ENCODE results near the gene CEP72. TPM values are rescaled to one million over a fixed set of nuclear protein-coding genes. Genes with fewer than 3 reads are reported as not detected.
"Not testable (repeated sequence)": the region's sequence is repeated elsewhere in the genome, so short reads cannot be mapped to it uniquely, and the experiment has no call there.

The CEP72 gene
- polyA plus RNA-seq, 3 donors = 1.5 to 2.9 (median 2.6) TPM

GRCh38 chr5:577800-578199 lies 34.3 kb upstream of the CEP72 start:
- no peak overlapping the region for H3K27ac ChIP-seq (ENCODE audit: low read depth, low read length)

DNA sequence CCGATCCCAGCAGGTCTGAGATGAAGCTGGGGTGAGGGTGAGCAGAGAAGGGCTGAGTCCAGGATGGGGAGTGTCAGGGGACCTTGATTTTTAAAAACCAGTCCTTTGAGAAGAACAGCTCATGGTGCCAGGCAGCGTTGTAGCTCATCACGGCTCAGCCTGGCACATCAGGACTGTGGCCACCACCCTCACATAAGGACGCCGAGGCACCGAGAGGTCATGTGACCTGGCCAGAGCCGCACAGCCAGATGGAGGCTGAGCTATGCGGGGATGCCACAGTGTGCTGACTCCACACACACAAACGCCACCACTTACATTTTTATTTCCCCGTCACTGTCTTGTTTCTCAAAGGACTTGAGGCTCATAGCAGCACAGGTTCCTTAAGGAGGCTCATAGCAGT lies 32.9 kb upstream of the CEP72 start:
- H3K27ac ChIP-seq (ENCODE audit: low read depth, low read length) = no peak overlapping the region
- 76 to 79% (median 77%) methylated on average over 10 of the region's 10 CpGs for WGBS, 3 donors

DNA sequence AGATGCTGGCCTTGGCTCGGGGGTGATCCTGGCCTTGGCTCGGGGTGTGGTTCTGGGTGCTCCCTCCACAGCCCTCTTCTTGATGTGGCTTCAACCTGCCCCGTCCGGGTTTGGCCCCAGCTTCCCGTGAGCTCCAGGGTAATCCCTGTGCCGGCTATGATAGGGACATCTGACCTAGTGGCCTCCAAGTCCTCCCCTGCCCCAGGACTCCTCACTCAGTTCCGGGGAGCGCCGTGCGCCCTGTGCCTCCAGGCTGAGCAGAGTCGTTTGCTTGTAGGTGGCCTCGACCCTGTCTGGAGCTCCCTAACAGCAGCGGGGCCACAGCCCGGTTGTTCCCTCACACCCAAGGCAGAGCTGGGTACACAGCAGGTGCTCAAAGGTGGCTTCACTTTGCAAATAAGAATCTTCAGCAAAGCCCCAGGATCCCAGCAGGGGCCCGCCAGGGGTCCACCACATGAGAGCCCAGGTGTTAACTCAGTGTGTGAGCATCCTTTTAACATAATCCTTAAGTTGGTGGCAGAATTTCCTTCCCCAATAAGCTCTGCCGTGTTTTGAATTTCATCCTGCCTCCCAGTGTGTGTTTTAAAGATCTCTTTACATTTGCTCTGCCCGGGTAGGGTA lies 32.3 kb upstream of the CEP72 start:
- H3K27ac ChIP-seq (ENCODE audit: low read depth, low read length) = no peak overlapping the region
- 41 to 59% (median 44%) methylated on average over 16 to 17 of the region's 17 CpGs for WGBS, 3 donors

- H3K27ac ChIP-seq (ENCODE audit: low read depth, low read length) = no peak overlapping the region
- WGBS, 3 donors = 48 to 58% (median 51%) methylated on average over 11 of the region's 11 CpGs
Measured at GRCh38 chr5:580436-580835, 31.7 kb upstream of the CEP72 start.

DNA sequence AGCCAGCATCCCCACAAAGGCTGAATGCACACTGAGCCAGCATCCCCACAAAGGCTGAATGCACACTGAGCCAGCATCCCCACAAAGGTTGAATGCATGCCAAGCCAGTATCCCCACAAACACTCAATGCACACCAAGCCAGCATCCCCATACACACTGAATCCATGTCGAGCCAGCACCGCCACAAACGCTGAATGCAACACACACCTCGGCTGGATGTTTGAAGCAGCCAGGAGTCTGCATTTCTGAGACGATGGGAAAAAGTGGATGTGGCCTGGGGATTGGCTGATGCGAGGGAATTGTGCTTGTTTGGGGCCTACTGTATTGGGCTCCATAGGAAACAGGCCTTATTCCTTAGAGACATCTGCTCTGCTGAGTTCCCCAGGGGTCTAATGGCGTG lies 30.9 kb upstream of the CEP72 start:
- WGBS, 3 donors = 80 to 82% (median 81%) methylated on average over 7 of the region's 7 CpGs
- no peak overlapping the region for H3K27ac ChIP-seq (ENCODE audit: low read depth, low read length)

DNA sequence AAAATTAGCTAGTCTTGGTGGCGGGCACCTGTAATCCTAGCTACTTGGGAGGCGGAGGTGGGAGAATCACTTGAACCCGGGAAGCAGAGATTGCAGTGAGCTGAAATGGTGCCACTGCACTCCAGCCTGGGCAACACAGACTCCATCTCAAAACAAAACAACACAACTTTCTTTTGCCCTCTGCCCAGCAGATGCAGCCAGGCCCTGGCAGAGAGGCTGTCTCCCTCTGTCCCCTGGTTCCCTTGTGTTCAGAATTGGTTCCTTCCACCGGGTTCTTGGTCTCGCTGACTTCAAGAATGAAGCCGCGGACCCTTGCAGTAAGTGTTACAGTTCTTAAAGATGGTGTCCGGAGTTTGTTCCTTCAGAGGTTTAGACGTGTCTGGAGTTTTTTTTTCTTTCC lies 30.2 kb upstream of the CEP72 start:
- 82 to 91% (median 88%) methylated on average over 9 of the region's 9 CpGs for WGBS, 3 donors

GRCh38 chr5:582445-582844 lies 29.7 kb upstream of the CEP72 start:
- WGBS, 3 donors = 73 to 86% (median 83%) methylated on average over 3 of the region's 3 CpGs
- not testable (repeated sequence) for H3K27ac ChIP-seq (ENCODE audit: low read depth, low read length)

More for the DNA sequence above, 30.2 kb upstream of the CEP72 start:
- no peak overlapping the region for H3K27ac ChIP-seq (ENCODE audit: low read depth, low read length)

- 84 to 92% (median 87%) methylated on average over 24 of the region's 24 CpGs for WGBS, 3 donors
- H3K27ac ChIP-seq (ENCODE audit: low read depth, low read length) = no peak overlapping the region
Measured at GRCh38 chr5:582936-583635, 29.1 kb upstream of the CEP72 start.

GRCh38 chr5:583645-584044 lies 28.5 kb upstream of the CEP72 start:
- no peak overlapping the region for H3K27ac ChIP-seq (ENCODE audit: low read depth, low read length)
- WGBS, 3 donors = 55 to 63% (median 60%) methylated on average over 2 of the region's 2 CpGs

GRCh38 chr5:584216-584615 lies 27.9 kb upstream of the CEP72 start:
- 84 to 89% (median 89%) methylated on average over 2 of the region's 2 CpGs for WGBS, 3 donors

DNA sequence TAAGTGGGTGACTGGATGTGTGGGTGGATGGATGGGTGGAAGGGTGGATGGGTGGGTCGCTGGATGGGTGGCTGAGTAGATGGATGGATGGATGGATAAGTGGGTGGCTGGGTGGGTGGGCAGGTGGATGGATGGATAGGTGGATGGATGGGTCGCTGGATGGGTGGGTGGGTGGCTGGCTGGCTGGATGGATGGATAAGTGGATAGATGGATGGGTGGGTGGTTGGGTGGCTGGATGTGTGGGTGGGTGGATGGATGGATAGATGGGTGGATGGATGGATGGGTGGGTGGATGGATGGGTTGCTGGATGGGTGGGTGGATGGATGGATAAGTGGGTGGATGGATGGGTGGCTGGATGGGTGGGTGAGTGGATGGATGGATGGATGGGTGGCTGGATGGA lies 27.3 kb upstream of the CEP72 start:
- 75 to 96% (median 90%) methylated on average over 2 of the region's 2 CpGs for WGBS, 3 donors

More at GRCh38 chr5:584216-584615, 27.9 kb upstream of the CEP72 start:
- no peak overlapping the region for H3K27ac ChIP-seq (ENCODE audit: low read depth, low read length)

DNA sequence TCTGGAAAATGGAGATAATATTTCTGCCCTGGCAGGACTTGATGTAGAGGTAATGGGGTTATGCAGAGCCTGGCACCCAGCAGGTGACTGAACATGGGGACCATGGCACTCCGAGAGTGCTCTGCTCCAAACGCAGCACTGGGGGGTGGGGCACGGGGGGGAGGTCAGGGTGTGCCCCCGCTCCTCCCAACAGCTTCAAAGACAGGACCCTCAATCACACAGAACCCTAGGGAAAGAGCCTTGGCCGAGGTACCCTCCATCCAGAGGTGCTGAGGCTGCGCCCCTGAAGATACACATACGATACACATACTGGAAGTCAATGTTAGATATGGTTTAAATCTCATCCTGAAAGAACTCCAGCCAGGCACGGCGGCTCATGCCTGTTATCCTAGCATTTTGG lies 26.6 kb upstream of the CEP72 start:
- 77 to 83% (median 81%) methylated on average over 9 of the region's 9 CpGs for WGBS, 3 donors

More for the DNA sequence above, 27.3 kb upstream of the CEP72 start:
- H3K27ac ChIP-seq (ENCODE audit: low read depth, low read length) = no peak overlapping the region

DNA sequence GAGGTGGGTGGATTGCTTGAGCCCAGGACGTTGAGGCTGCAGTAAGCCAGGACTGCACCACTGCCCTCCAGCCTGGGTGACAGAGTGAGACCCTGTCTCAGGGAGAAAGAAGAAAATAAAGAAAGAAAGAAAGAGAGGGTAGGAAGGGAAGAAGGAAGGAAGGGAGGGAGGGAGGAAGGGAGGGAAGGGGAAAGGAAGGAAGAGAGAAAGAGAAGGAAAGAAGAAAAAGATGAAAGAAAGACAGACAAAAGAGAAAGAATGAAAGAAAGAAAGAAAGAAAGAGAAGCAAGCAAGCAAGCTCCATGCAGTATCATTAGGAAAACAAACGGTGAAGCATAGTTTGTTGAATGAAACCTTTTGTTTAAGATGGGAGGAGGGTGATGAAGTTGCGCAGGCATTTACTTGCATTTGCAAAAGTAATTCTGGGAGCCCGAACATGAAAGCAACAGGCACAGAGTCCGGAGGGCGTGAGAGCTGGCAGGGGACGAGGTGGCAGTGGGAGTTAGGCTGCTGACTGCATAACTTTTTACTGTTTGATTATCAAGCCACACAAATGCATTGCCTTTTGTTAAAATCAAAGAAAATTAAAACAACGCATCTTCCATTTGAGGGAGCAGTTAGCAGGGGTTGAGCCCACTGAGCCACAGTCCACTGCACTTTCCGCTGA lies 26.0 kb upstream of the CEP72 start:
- no peak overlapping the region for H3K27ac ChIP-seq (ENCODE audit: low read depth, low read length)
- 51 to 53% (median 52%) methylated on average over 9 of the region's 9 CpGs for WGBS, 3 donors

More for the DNA sequence above, 26.6 kb upstream of the CEP72 start:
- no peak overlapping the region for H3K27ac ChIP-seq (ENCODE audit: low read depth, low read length)

- WGBS, 3 donors = 75 to 80% (median 79%) methylated on average over 9 of the region's 9 CpGs
- H3K27ac ChIP-seq (ENCODE audit: low read depth, low read length) = no peak overlapping the region
Measured at GRCh38 chr5:586751-587285, 25.3 kb upstream of the CEP72 start.

GRCh38 chr5:587403-587802 lies 24.7 kb upstream of the CEP72 start:
- WGBS, 3 donors = 76 to 79% (median 77%) methylated on average over 6 of the region's 6 CpGs
- no peak overlapping the region for H3K27ac ChIP-seq (ENCODE audit: low read depth, low read length)

GRCh38 chr5:588406-588995 lies 23.6 kb upstream of the CEP72 start:
- 69 to 73% (median 70%) methylated on average over 11 of the region's 11 CpGs for WGBS, 3 donors
- H3K27ac ChIP-seq (ENCODE audit: low read depth, low read length) = no peak overlapping the region

DNA sequence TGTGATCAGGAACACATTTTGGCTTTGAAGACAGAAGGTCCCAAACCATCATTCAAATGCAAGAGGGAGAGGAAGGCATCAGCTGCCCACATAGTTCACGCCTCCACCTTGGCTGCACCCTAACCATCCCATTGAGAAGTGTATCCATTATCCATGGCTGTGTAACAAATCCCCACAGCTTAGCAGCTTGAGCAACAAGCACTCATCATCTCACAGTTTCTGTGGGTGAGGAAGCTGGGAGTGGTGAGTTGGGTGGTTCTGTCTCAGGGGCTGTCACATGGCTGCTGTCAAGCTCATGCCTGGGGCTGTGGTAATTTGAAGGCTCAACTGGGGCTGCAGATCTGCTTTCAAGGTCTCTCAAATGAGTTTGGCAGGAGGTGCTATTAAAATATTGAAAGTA lies 23.0 kb upstream of the CEP72 start:
- no peak overlapping the region for H3K27ac ChIP-seq (ENCODE audit: low read depth, low read length)
- WGBS, 3 donors = 92 to 97% (median 96%) methylated on average over 1 of the region's 1 CpG

GRCh38 chr5:589588-589987 lies 22.6 kb upstream of the CEP72 start:
- no peak overlapping the region for H3K27ac ChIP-seq (ENCODE audit: low read depth, low read length)
- WGBS, 3 donors = 63 to 70% (median 64%) methylated on average over 1 of the region's 1 CpG

- no peak overlapping the region for H3K27ac ChIP-seq (ENCODE audit: low read depth, low read length)
Measured at GRCh38 chr5:590346-590745, 21.8 kb upstream of the CEP72 start.

Measured in adipose tissue (tissue), 3 donors.